ENCODE results near the gene SLC37A2.
"Not testable (repeated sequence)": the region's sequence is repeated elsewhere in the genome, so short reads cannot be mapped to it uniquely, and the experiment has no call there.

SLC37A2 gene

DNA sequence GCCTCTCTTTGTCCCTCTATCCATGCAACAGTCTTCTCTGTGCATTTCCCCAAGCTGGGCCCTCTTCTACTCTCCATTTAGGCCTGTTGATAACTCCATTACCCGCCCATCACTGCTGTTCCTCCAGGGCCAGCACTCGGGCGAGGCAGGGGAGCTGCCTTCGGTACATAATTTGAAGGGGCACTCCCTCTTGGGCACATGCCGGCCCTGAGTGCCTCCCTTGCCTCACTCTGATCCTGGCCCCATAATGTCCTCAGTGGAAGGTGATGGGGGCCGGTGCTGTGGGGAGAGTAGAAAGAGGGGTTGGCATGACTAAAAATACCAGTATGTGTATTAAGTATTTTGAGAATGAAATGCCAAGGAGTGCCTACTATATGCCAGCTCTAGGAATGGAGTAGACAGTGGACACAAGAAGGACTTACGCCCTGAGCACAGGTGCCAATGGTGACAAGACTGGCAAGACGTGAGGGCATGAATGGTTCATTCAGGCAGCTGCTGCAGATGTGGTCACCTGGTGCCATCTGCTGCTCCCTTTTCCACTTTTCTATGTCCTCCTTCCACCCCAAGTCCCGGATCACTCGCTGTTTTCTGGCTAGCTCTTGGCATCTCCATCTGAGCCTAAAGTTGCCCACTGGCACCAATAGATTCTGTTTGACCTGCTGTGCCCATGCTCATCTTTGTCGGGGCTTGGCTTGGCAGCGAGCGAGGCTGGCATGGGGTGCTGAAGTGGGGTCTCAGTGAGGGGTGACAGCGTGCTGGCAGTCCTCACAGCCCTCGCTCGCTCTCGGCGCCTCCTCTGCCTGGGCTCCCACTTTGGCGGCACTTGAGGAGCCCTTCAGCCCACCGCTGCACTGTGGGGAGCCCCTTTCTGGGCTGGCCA lies 25.7 kb downstream of the SLC37A2 start:
- TF ChIP-seq, protein P1, sequence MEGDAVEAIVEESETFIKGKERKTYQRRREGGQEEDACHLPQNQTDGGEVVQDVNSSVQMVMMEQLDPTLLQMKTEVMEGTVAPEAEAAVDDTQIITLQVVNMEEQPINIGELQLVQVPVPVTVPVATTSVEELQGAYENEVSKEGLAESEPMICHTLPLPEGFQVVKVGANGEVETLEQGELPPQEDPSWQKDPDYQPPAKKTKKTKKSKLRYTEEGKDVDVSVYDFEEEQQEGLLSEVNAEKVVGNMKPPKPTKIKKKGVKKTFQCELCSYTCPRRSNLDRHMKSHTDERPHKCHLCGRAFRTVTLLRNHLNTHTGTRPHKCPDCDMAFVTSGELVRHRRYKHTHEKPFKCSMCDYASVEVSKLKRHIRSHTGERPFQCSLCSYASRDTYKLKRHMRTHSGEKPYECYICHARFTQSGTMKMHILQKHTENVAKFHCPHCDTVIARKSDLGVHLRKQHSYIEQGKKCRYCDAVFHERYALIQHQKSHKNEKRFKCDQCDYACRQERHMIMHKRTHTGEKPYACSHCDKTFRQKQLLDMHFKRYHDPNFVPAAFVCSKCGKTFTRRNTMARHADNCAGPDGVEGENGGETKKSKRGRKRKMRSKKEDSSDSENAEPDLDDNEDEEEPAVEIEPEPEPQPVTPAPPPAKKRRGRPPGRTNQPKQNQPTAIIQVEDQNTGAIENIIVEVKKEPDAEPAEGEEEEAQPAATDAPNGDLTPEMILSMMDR (IDR thresholded peaks at IDR 0.05; ENCODE audit: low read depth, low read length), result no peak
- no peak for DNase-seq (ENCODE audit: extremely low read depth, low read depth)

DNA sequence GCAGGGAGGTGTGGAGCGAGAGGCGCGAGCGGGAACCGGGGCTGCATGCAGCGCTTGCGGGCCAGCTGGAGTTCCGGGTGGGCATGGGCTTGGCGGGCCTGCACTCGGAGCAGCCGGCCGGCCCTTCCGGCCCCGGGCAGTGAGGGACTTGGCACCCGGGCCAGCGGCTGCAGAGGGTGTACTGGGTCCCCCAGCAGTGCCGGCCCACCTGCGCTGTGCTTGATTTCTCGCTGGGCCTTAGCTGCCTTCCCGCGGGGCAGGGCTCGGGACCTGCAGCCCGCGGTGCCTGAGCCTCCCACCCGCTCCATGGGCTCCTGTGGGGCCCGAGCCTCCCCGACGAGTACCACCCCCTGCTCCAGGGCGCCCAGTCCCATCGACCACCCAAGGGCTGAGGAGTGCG lies 26.4 kb downstream of the SLC37A2 start:
- DNase-seq (ENCODE audit: extremely low read depth, low read depth), result not testable (repeated sequence)

DNA sequence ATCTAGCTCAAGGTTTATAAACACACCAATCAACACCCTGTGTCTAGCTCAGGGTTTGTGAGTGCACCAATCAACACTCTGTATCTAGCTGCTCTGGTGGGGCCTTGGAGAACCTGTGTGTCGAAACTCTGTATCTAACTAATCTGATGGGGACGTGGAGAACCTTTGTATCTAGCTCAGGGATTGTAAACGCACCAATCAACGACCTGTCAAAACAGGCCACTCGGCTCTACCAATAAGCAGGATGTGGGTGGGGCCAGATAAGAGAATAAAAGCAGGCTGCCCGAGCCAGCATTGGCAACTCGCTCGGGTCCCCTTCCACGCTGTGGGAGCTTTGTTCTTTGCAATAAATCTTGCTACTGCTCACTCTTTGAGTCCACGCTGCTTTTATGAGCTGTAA lies 27.0 kb downstream of the SLC37A2 start:
- DNase-seq (ENCODE audit: extremely low read depth, low read depth), result not testable (repeated sequence)

DNA sequence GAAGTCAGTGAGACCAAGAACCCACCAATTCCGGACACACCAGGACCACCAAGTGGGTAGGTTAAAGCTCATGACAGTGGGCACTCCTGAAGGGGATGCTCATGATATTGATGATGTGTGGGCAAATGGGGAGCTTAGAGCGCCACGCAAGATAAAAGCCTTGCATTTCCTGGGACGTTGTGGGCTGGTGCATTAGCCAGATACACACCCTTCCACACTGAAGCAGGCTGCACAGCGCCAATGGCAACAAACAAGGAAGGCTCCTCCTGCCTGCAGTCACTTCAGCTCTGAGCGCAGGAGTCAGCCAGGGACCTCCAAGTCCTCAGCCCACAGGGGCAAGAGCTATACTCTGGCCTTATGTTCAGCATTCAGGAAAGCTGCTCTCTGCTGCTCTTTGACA lies 27.7 kb downstream of the SLC37A2 start:
- no peak for DNase-seq (ENCODE audit: extremely low read depth, low read depth)
- TF ChIP-seq, protein P1 (IDR thresholded peaks at IDR 0.05; ENCODE audit: low read depth, low read length), result no peak

DNA sequence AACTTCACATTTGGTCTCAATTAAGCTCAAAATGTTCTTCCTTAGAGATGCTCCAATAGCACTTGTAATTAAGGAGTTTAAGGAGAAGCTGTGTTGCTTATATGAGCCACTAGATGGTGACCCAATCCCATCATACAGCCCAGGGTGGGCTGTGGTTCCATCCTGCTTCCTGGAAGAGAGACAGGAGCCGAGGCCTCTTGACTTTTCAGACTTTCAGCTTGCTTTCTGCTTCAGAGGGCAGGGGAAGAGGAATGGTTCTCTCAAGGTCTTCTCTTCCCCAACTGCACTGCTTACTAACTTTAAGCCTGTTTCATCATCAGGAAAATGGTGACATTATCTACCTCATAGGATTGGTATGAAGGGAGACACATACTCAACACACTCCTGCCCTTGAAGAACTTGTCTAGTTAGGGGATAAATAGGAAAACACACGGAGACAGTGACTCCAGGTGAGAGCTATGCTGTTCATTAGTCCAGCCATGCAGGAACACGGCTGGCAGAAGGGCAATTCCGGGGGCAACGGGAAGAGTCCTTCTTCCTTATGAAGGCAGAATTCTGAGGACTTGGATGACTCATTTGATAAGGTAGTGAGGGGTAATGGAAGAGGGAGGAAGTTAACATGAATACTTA lies 28.3 kb downstream of the SLC37A2 start:
- peak; percentile 61 for DNase-seq (ENCODE audit: extremely low read depth, low read depth)
- TF ChIP-seq, protein P1 (IDR thresholded peaks at IDR 0.05; ENCODE audit: low read depth, low read length), result peak; percentile 71

DNA sequence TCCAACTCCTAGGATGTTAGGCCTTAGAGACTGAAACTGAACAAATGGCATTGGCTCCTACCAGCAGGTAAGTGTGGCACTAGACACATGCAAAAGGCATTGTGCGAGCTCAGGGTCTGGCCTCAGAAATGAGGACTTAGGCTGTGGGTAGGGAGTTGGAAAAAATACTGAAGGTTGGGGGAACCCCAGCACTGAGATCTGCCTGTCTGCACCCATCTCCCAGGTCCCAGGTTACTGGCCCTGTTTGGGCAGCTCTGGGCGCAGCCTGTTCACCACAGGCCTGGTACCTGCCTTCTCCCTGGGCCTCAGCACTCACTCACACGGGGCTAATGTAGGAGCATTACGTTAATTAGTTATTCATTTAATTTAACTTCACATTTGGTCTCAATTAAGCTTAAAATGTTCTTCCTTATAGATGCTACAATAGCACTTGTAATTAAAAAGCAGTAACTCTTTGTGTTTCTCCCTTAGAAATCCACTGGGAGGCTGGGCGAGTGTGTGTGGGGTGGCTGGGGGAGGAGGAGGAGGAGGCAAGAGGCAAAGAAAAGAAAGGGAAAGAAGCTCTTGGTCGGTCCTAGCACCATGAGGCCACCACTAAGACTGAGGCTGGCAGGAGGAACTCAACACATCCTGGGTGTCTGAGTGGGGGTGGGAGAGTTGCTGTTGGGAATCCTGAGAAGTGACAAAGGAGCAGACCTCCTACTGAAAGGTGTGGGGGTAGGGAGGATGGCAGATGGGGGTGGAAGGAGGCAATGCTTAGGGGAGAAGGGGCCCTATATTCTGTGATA lies 29.0 kb downstream of the SLC37A2 start:
- TF ChIP-seq, protein P1 (IDR thresholded peaks at IDR 0.05; ENCODE audit: low read depth, low read length), result no peak
- DNase-seq (ENCODE audit: extremely low read depth, low read depth), result no peak

DNA sequence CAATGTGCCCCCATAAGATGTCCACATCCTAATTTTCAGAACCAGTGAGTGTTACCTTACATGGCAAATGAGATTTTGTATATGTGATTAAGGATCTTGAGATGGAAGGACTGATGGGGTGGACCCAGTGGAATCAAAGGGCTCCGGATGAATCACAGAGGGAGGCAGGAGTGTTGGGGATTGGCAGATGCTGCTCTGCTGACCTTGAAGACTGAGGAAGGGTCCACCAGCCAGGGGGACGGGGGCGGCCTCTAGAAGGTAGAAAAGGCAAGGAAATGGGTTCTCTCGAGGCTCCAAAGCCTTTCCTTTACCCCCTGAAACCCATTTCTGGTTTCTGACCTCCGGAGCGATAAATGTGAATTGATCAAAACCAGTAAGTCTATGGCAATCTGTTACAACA lies 29.6 kb downstream of the SLC37A2 start:
- TF ChIP-seq, protein P1 (IDR thresholded peaks at IDR 0.05; ENCODE audit: low read depth, low read length), result no peak
- DNase-seq (ENCODE audit: extremely low read depth, low read depth), result no peak

DNA sequence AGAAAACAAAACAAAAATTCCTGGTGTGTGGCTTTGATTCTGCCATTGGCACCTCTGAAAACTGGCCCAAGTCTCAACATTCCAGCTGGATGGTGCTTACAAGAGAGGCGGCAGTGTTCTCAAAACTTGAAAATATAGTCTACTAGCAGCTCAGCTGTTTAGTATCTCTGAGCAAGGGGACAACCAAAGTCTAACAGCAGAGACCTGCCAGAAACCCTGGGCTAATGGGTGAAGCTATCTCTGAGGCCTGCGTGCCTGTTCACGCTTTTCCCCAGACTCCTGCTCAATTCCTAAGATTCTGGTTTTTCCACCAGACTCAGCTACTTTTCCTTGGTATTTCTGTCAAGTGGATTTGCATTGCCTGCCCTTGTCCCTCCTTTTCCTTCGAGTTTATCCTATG lies 30.4 kb downstream of the SLC37A2 start:
- TF ChIP-seq, protein P1 (IDR thresholded peaks at IDR 0.05; ENCODE audit: low read depth, low read length), result no peak

More for the DNA sequence above, 30.4 kb downstream of the SLC37A2 start:
- no peak for DNase-seq (ENCODE audit: extremely low read depth, low read depth)

All from AG09319 (cell line).